HuH-7.5 (cell line): ENCODE measurements around the gene LRRC61.
"Not testable (repeated sequence)": the region's sequence is repeated elsewhere in the genome, so short reads cannot be mapped to it uniquely, and the experiment has no call there.

ENCODE experiments used
- DNase-seq: peaks from one replicate; pipeline ENCODE4 v3.0.0; 2011; ENCODE audit warnings: low spot score

LRRC61 gene

GRCh38 chr7:150383710-150384397, 60.7 kb downstream of the LRRC61 start:
- DNase-seq: no peak

- no peak for DNase-seq
Measured at GRCh38 chr7:150384406-150385301, 61.5 kb downstream of the LRRC61 start.

GRCh38 chr7:150385302-150385723, 62.2 kb downstream of the LRRC61 start:
- no peak for DNase-seq

- DNase-seq: not testable (repeated sequence)
Measured at GRCh38 chr7:150385884-150386283, 62.7 kb downstream of the LRRC61 start.
